GM04503 (cell line): ENCODE results near the gene NOXRED1.
A peak's percentile ranks its signal among the peaks of the same experiment; 100 is the strongest.

Experiments
- DNase-seq: peaks from one replicate; pipeline ENCODE4 v3.0.0-alpha.2; 2012; ENCODE audit warnings: low read depth

The NOXRED1 gene

GRCh38 chr14:77407158-77407557 is 16.2 kb downstream of the NOXRED1 start:
- DNase-seq: no peak

- DNase-seq: no peak
These were observed 16.6 kb downstream of the NOXRED1 start for GRCh38 chr14:77406718-77407117.

- DNase-seq: no peak
These were observed 17.2 kb downstream of the NOXRED1 start for GRCh38 chr14:77406086-77406485.

GRCh38 chr14:77403768-77404167 is 19.6 kb downstream of the NOXRED1 start:
- DNase-seq: no peak

- DNase-seq: no peak
These were observed 23.1 kb downstream of the NOXRED1 start for GRCh38 chr14:77400216-77400615.

GRCh38 chr14:77390188-77390587 is 33.1 kb downstream of the NOXRED1 start:
- no peak for DNase-seq

- no peak for DNase-seq
These were observed 44.6 kb downstream of the NOXRED1 start for GRCh38 chr14:77378701-77379100.

- DNase-seq: no peak
These were observed 45.9 kb downstream of the NOXRED1 start for GRCh38 chr14:77377502-77377844.

DNA sequence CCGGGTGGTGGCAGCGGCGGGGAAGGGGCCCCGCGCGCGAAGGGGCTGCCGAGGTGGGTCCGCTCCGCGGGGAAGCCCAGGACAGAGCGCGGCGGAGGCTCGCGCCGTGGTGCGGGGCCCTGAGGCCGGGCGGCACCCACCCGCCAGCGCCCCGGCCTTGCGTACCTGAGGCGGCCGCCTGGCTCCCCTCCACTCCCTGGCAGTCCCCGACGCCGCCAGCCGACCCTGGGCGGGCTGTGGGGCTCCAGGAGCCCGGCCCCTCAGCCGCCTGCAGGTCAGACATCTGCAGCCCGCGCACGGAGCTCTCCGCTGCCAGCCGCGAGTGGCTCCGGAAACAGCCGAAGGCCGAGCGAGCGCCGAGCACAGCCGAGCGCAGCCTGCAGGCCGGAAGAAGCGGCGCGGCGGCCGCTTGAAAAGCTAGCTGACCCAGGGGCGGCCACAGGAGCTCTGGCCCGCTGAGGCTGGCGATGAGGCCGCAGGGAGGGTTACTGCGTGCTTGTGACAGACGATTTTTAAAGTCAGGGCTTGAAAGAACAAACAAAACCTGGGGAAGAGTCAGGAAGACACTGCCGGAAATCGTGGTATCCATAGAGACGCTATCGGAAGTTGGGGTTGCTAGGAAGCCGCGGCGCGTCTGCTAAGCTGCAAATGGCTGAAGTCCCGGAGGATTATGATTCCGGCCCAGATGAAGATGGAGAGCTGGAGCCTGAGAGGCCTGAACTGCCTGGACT is 46.4 kb downstream of the NOXRED1 start, which contains the start of the genes SAMD15 and TMED8:
TSS of gene SAMD15 (plus strand) at position 609 of the 731 bp plus-strand sequence. CDS start at position 649, 40 bp downstream.
TSS of gene TMED8 (minus strand) at position 324 of the 731 bp plus-strand sequence. CDS start at position 283, 41 bp downstream.
- peak; percentile 44 for DNase-seq

DNA sequence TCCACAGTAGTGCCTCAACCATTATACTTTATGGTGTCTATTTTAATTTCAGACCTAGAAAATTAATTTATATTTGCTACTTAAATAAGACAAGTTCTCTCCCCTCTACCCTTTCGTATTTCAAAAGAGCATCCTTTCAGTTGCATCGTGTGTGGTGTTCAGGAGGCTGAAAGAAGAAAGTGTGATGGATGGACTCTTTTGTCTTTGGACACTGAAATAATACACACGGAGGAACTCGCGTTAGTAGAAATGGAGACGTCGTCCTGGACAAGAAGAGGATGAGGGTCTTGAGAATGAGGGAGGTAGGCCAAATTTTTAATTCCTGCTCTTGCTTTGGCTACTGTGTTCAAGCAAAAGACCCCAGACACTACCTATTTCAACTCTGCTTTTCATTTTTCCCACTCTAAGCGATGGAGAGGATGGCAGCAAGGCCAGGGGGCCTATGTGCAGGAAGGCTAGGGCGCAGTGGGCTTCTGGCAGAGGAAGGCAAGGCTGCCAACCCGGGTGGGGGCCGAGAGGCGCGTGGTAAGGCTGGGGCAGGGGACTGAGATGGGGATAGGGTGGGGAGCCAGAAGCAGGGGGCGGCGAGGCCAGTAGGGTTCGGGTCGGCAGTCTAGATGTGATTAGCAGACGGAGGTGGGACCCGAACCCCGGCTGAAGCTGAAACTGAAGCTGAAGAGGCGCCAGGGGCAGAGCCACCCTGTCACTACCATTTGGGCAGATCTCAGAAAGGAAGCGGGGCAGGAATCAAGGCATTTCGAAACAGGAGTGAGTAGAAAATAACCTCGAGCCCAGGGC is 47.2 kb downstream of the NOXRED1 start:
- no peak for DNase-seq

DNA sequence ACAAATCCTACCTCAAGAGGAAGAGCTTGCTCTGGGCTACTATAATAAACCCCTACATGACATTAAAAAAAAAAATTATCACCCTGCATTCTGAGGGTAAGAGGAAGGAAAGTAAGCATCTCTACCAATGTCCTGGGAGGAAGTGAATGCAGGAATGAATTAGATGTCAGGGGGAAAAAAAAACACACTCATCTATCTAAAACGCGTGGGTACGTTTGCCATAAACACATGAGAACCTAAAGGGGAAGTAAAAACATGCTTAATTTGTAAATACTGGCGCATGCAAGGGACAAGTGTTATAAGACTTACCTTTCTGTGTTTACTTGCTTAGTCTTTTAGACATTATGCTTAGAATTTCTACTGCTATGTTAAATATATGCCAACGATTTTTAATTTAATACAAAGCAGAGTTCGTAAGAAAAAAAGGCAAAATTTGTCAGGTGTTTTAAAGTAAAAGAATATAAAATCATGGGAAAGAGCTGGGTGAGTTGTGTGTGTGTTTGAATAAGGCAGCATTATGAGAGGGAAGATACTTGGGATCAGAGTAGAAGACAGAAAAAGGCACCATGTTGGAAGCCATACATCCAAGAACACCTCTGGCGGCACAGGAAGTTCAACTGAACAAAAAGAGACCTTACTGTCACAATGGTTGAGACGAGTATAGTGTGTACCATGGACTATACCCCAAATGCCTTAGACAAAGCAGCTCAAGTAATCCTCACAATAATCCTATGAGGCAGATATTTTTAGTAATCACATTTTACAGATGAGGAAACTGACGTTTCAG is 48.0 kb downstream of the NOXRED1 start:
- no peak for DNase-seq

GRCh38 chr14:77372304-77372841 is 51.0 kb downstream of the NOXRED1 start:
- DNase-seq: no peak

GRCh38 chr14:77369285-77369684 is 54.0 kb downstream of the NOXRED1 start:
- no peak for DNase-seq

- no peak for DNase-seq
These were observed 59.2 kb downstream of the NOXRED1 start for GRCh38 chr14:77364146-77364545.

DNA sequence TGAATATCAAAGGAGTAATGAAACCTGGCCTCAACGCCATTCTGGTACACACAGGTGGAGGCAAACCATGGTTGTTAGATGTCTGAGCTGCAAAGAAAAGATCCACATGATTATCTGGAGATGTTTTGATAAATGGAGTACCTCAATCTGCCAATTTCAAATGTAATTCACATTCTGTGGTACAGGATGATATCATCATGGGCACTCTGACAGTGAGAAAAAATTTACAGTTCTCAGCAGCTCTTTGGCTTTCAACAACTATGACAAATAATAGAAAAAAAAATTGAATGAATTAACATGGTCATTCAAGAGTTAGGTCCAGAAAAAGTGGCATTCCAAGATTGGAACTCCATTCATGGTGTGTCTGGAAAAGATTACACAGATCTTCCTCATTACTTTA is 63.7 kb downstream of the NOXRED1 start:
- no peak for DNase-seq

GRCh38 chr14:77356899-77357298 is 66.4 kb downstream of the NOXRED1 start:
- DNase-seq: no peak

- no peak for DNase-seq
These were observed 67.5 kb downstream of the NOXRED1 start for GRCh38 chr14:77355811-77356210.

DNA sequence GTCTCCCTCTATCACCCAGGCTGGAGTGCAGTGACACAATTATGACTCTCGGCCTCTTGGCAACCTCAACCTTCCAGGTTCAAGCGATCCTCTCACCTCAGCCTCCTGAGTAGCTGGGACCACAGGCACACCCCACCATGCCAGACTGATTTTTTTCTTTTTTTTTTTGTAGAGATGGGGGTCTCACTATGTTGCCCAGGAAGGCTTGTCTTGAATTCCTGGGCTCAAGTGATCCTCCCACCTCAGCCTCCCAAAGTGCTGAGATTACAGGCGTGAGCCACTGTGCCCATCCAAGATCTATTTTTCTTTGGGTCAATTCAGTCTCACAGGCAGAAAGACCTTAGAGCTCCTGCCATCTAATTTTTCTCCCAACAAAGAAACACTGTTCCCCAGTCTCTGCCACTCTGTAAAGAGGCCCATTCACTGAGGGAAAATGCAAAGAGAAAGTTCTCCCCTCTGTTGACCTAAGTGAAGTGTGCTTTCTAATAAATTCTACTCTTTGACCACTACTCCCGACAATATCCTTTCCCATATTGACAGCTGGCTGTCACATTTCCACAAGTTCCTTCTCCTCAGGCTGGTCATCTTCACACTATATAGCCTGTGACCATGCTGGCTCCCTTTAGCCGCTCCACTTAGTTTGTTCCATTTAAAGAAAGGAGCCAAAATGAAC is 69.7 kb downstream of the NOXRED1 start:
- DNase-seq: no peak

- no peak for DNase-seq
These were observed 75.6 kb downstream of the NOXRED1 start for GRCh38 chr14:77347751-77348150.

- DNase-seq: no peak
These were observed 76.8 kb downstream of the NOXRED1 start for GRCh38 chr14:77346495-77346894.

DNA sequence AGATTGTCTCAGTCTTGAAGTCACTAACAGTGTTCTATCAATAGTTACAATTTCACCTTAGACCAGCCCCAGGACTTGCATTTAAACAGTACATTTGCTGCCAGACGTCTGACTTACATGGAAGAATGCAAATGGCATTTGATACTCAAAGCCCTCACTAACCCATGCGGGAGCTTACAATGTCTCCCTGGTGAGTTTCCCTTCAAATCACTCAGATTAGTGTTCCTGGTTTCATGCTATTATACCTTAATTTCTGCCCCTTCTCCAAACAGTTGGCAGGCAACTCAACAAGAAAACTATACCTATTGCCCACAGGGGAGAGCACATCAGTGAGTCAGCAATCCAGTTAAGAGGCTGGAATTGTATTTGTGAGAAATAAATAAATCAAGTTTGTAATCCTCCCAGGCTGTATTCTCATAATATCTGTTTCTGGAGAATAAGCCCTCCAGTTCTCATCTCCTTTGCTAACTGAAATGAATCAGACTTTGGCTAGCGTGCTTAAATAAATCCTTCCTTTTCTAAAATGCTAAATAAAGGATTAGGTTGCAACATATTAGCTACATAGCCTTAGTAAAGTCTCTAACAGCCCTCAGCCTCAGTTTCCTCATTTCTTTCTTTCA is 78.8 kb downstream of the NOXRED1 start:
- DNase-seq: no peak
